ENCODE results near the gene SHISA2. TPM values are rescaled to one million over a fixed set of nuclear protein-coding genes. Genes with fewer than 3 reads are reported as not detected.

Gene SHISA2
- total RNA-seq, 1 experiment from 2014 or later, result 20.5 TPM

- Mint-ChIP-seq H3K4me3 (peak overlapping the region; percentile 69), H3K27ac (no peak overlapping the region), H3K9me3 (no peaks in the 10 kb centered on the region), H3K36me3 (peaks cover 14% of the 10 kb centered on the region), H3K4me1 (peaks cover 18% of the 10 kb centered on the region), H3K27me3 (ENCODE audit: low read depth) (peaks cover 43% of the 10 kb centered on the region)
- peak; percentile 36 for DNase-seq (ENCODE audit: low spot score)
- POLR2A ChIA-PET, result interaction anchor here (0.5 to 1.2 kb wide), 6 partner anchors 8 to 694 kb away, joined by 3 to 7 read pairs (median 4); no protein-coding TSS in a partner anchor
- TF ChIP-seq ZNF423 (CRISPR knock-in tag; IDR thresholded peaks at IDR 0.05) (no peak), TP53 (CRISPR knock-in tag; IDR thresholded peaks at IDR 0.05) (no peak), ZMAT4 (CRISPR knock-in tag; IDR thresholded peaks at IDR 0.05) (no peak), MYBL2 (CRISPR knock-in tag; IDR thresholded peaks at IDR 0.05) (no peak; the same call in 1 of the 2 replicates), ZNF425 (CRISPR knock-in tag; conservative IDR thresholded peaks at IDR 0.05) (no peak), ESRRA (CRISPR knock-in tag; IDR thresholded peaks at IDR 0.05; ENCODE audit: borderline replicate concordance) (no peak), SP1 (CRISPR knock-in tag; conservative IDR thresholded peaks at IDR 0.05) (no peak), GABPB1 (CRISPR knock-in tag; IDR thresholded peaks at IDR 0.05) (no peak), ZSCAN18 (CRISPR knock-in tag; IDR thresholded peaks at IDR 0.05) (no peak), USF1 (CRISPR knock-in tag; IDR thresholded peaks at IDR 0.05) (no peak)
- TF ChIP-seq, protein P1, sequence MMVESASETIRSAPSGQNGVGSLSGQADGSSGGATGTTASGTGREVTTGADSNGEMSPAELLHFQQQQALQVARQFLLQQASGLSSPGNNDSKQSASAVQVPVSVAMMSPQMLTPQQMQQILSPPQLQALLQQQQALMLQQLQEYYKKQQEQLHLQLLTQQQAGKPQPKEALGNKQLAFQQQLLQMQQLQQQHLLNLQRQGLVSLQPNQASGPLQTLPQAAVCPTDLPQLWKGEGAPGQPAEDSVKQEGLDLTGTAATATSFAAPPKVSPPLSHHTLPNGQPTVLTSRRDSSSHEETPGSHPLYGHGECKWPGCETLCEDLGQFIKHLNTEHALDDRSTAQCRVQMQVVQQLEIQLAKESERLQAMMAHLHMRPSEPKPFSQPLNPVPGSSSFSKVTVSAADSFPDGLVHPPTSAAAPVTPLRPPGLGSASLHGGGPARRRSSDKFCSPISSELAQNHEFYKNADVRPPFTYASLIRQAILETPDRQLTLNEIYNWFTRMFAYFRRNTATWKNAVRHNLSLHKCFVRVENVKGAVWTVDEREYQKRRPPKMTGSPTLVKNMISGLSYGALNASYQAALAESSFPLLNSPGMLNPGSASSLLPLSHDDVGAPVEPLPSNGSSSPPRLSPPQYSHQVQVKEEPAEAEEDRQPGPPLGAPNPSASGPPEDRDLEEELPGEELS (CRISPR knock-in tag; IDR thresholded peaks at IDR 0.05), result no peak
- TF ChIP-seq, protein P2, sequence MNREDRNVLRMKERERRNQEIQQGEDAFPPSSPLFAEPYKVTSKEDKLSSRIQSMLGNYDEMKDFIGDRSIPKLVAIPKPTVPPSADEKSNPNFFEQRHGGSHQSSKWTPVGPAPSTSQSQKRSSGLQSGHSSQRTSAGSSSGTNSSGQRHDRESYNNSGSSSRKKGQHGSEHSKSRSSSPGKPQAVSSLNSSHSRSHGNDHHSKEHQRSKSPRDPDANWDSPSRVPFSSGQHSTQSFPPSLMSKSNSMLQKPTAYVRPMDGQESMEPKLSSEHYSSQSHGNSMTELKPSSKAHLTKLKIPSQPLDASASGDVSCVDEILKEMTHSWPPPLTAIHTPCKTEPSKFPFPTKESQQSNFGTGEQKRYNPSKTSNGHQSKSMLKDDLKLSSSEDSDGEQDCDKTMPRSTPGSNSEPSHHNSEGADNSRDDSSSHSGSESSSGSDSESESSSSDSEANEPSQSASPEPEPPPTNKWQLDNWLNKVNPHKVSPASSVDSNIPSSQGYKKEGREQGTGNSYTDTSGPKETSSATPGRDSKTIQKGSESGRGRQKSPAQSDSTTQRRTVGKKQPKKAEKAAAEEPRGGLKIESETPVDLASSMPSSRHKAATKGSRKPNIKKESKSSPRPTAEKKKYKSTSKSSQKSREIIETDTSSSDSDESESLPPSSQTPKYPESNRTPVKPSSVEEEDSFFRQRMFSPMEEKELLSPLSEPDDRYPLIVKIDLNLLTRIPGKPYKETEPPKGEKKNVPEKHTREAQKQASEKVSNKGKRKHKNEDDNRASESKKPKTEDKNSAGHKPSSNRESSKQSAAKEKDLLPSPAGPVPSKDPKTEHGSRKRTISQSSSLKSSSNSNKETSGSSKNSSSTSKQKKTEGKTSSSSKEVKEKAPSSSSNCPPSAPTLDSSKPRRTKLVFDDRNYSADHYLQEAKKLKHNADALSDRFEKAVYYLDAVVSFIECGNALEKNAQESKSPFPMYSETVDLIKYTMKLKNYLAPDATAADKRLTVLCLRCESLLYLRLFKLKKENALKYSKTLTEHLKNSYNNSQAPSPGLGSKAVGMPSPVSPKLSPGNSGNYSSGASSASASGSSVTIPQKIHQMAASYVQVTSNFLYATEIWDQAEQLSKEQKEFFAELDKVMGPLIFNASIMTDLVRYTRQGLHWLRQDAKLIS (CRISPR knock-in tag; IDR thresholded peaks at IDR 0.05; ENCODE audit: borderline replicate concordance), result no peak
- TF ChIP-seq, protein P3, sequence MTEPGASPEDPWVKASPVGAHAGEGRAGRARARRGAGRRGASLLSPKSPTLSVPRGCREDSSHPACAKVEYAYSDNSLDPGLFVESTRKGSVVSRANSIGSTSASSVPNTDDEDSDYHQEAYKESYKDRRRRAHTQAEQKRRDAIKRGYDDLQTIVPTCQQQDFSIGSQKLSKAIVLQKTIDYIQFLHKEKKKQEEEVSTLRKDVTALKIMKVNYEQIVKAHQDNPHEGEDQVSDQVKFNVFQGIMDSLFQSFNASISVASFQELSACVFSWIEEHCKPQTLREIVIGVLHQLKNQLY (CRISPR knock-in tag; IDR thresholded peaks at IDR 0.05), result no peak
- TF ChIP-seq, protein P4, sequence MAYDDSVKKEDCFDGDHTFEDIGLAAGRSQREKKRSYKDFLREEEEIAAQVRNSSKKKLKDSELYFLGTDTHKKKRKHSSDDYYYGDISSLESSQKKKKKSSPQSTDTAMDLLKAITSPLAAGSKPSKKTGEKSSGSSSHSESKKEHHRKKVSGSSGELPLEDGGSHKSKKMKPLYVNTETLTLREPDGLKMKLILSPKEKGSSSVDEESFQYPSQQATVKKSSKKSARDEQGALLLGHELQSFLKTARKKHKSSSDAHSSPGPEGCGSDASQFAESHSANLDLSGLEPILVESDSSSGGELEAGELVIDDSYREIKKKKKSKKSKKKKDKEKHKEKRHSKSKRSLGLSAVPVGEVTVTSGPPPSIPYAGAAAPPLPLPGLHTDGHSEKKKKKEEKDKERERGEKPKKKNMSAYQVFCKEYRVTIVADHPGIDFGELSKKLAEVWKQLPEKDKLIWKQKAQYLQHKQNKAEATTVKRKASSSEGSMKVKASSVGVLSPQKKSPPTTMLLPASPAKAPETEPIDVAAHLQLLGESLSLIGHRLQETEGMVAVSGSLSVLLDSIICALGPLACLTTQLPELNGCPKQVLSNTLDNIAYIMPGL (CRISPR knock-in tag; IDR thresholded peaks at IDR 0.05), result no peak
- ATAC-seq, result peak; percentile 11
- CTCF ChIA-PET, result interaction anchor here (1.0 to 2.4 kb wide), 5 partner anchors 9 to 222 kb away, joined by 3 to 11 read pairs (median 3); no protein-coding TSS in a partner anchor
Measured at GRCh38 chr13:26051231-26051656, 572 bp downstream of the SHISA2 start.

Data from WTC11 (cell line).